ENCODE data around the gene JAK3. TPM values are rescaled to one million over a fixed set of nuclear protein-coding genes. Genes with fewer than 3 reads are reported as not detected.

JAK3 gene
- total and polyA plus RNA-seq, 2 of the 8 experiments (the other 6 are each of a cell fraction or from before 2014, with no cell fraction given): 4.0 to 4.7 TPM

DNA sequence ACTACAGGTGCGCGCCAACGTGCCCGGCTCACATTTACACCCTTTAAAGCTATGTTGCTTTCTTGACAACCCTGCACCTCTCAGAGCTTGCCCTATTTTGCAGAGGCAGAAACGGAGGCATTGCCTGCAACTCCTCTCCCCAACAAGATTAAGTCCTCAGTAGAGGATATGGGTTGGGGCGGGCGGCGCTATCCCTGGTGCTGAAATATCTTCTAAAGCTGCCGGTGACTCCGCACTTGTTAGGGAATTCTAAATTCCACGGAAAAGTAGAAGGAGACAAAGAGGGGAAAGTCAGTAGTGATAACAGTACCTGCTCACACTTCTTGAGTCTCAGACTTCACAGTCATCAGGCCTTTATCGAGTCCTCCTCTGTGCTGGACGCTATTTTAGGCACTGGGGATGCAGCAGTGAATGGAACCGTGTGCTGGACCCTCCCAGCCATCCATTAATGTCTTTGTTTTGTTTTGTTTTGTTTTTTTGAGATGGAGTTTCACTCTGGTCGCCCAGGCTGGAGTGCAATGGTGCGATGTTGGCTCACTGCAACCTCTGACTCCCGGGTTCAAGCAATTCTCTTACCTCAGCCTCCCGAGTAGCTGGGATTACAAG lies 41.9 kb upstream of the JAK3 start:
- H4K8ac ChIP-seq (ENCODE audit: extremely low read depth, insufficient read depth, low read length): no peak overlapping the region
- no peak overlapping the region for H2AK5ac ChIP-seq (ENCODE audit: low read depth, low read length)
- no peak overlapping the region for H3K56ac ChIP-seq (replicated peaks; ENCODE audit: insufficient read length, low read depth, low read length)
- TF ChIP-seq KDM5A (IDR thresholded peaks at IDR 0.05; ENCODE audit: low read length) (no peak), SIN3A (conservative IDR thresholded peaks at IDR 0.05 in 1 of 2, IDR thresholded peaks at IDR 0.05 in 1 of 2; ENCODE audit: low read depth in 1 of 2, low read length in 2 of 2) (peak; percentile 60 to 80; a peak in 2 of 4 replicates), HDAC2 (IDR thresholded peaks at IDR 0.05; ENCODE audit: borderline replicate concordance in 1 of 2, low read depth in 2 of 2, low read length in 2 of 2) (0 out of 4 replicates have a peak, but pooled peaks of 1 of the 2 experiments have one; percentile 20), TCF12 (IDR thresholded peaks at IDR 0.05; ENCODE audit: low read depth, low read length) (no peak)
- no peak overlapping the region for H4K91ac ChIP-seq (replicated peaks; ENCODE audit: insufficient read length, low read length)
- no peak overlapping the region for H3K23ac ChIP-seq (ENCODE audit: insufficient read length)
- DNase-seq (ENCODE audit: low read depth in 1 of 2, low spot score in 2 of 2) (peak in 1 of 2 experiments; percentile 83), FAIRE-seq (no peak)
- no peaks in the 10 kb centered on the region for H3K23me2 ChIP-seq (ENCODE audit: low read depth, low read length)
- H3K27ac ChIP-seq (ENCODE audit: low read depth, low read length): no peak overlapping the region
- H3K4me2 ChIP-seq (ENCODE audit: insufficient read depth in 1 of 2, low read depth in 2 of 2, low read length in 2 of 2): no peak overlapping the region
- POLR2A ChIA-PET (ENCODE audit: partially characterized antibody): interaction anchor here (0.6 to 2.0 kb wide), 5 partner anchors 19 to 43 kb away, joined by 3 to 6 read pairs (median 4); partner anchors contain the start of gene CCDC124
- H2AFZ ChIP-seq (ENCODE audit: low read length): no peak overlapping the region
- H3K27me3 ChIP-seq (replicated peaks in 1 of 4; ENCODE audit: control insufficient read depth in 3 of 4, extremely low read depth in 1 of 4, insufficient read depth in 3 of 4, low read length in 3 of 4): no peaks in the 10 kb centered on the region; a peak in 1 of 7 replicates
- H3K4ac ChIP-seq (replicated peaks; ENCODE audit: insufficient read length, low read depth, low read length): no peak overlapping the region
- CTCF ChIA-PET (ENCODE audit: partially characterized antibody): interaction anchor here (1.0 to 1.6 kb wide), 4 partner anchors 19 to 188 kb away, joined by 3 to 4 read pairs (median 3); partner anchors contain the start of gene CCDC124
- no peaks in the 10 kb centered on the region for H3K36me3 ChIP-seq (ENCODE audit: control insufficient read depth in 2 of 4, insufficient read depth in 4 of 4, low read length in 3 of 4)
- no peak overlapping the region for H3K9ac ChIP-seq (replicated peaks in 1 of 4; ENCODE audit: extremely low read depth in 1 of 4, low read depth in 3 of 4, low read length in 3 of 4)
- no peaks in the 10 kb centered on the region for H3K79me1 ChIP-seq (ENCODE audit: low read depth, low read length)
- no peak overlapping the region for H2BK5ac ChIP-seq (ENCODE audit: low read depth, low read length)
- no peaks in the 10 kb centered on the region for H3K79me2 ChIP-seq (ENCODE audit: control insufficient read depth in 1 of 2, insufficient read depth in 2 of 2, low read length in 2 of 2)
- no peak overlapping the region for H4K5ac ChIP-seq (ENCODE audit: insufficient read length, low read depth, low read length)
- H2BK15ac ChIP-seq (ENCODE audit: low read length): no peak overlapping the region
- H2BK120ac ChIP-seq (replicated peaks; ENCODE audit: low read depth, low read length): no peak overlapping the region
- no peak overlapping the region for H3K4me3 ChIP-seq (ENCODE audit: extremely low read depth in 1 of 4, insufficient read depth in 2 of 4, low read depth in 3 of 4, low read length in 4 of 4)
- H3K18ac ChIP-seq (ENCODE audit: extremely low read depth, low read length): no peak overlapping the region
- no peaks in the 10 kb centered on the region; a peak in 1 of 4 replicates for H3K9me3 ChIP-seq (ENCODE audit: insufficient read depth in 2 of 2, low read depth in 1 of 2, low read length in 1 of 2)
- no peak overlapping the region for H2BK12ac ChIP-seq (ENCODE audit: low read depth, low read length)
- H3K4me1 ChIP-seq (replicated peaks in 1 of 4; ENCODE audit: control insufficient read depth in 3 of 4, insufficient read depth in 4 of 4, low read length in 3 of 4): no peaks in the 10 kb centered on the region; a peak in 2 of 7 replicates
- no peak overlapping the region for H3K14ac ChIP-seq (ENCODE audit: insufficient read length)
- no peak overlapping the region for H2BK20ac ChIP-seq (ENCODE audit: low read length)
- 31% methylated on average over 18 of the region's 18 CpGs; no CpG with 5 or more reads in 1 of the 2 experiments for WGBS, 2 experiments (ENCODE audit: extremely low coverage in 1 of 2, insufficient coverage in 1 of 2, insufficient read length in 1 of 2, insufficient replicate concordance in 2 of 2, low coverage in 1 of 2, low lambda C conversion rate in 2 of 2, missing lambda C conversion rate in 1 of 2)
- peaks cover 0 to 1% of the 10 kb centered on the region in 2 experiments for H4K20me1 ChIP-seq (replicated peaks in 1 of 2; ENCODE audit: control insufficient read depth in 1 of 2, insufficient read depth in 2 of 2, low read length in 2 of 2)

Data from H1 (cell line).